NB4 (cell line): ENCODE data around the gene MAP3K2.

Experiments
- POLR2A ChIP-seq: IDR thresholded peaks from 2 replicates; pipeline ENCODE4 v1.6.1; 2011; ENCODE audit warnings: mild to moderate bottlenecking; ENCODE audit not compliant: insufficient read length; ENCODE audit errors: extremely low read depth
- TF ChIP-seq, protein P1 (sequence below): IDR thresholded peaks from one replicate; pipeline ENCODE4 v1.5.1; 2012; ENCODE audit warnings: low read depth, low read length
- TF ChIP-seq, protein P2 (sequence below): IDR thresholded peaks from 2 replicates; pipeline ENCODE4 v1.6.1; 2011; ENCODE audit warnings: low read depth, low read length

DNA sequence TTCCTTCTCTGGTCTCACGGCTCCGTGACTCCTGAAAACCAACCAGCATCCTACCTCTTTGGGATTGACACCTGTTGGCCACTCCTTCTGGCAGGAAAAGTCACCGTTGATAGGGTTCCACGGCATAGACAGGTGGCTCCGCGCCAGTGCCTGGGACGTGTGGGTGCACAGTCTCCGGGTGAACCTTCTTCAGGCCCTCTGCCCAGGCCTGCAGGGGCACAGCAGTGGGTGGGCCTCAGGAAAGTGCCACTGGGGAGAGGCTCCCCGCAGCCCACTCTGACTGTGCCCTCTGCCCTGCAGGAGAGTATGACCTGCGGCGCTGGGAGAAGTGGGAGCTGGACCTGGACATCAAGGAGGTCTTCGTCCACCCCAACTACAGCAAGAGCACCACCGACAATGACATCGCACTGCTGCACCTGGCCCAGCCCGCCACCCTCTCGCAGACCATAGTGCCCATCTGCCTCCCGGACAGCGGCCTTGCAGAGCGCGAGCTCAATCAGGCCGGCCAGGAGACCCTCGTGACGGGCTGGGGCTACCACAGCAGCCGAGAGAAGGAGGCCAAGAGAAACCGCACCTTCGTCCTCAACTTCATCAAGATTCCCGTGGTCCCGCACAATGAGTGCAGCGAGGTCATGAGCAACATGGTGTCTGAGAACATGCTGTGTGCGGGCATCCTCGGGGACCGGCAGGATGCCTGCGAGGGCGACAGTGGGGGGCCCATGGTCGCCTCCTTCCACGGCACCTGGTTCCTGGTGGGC, 40.5 kb upstream of the MAP3K2 start:
- TF ChIP-seq, protein P1, sequence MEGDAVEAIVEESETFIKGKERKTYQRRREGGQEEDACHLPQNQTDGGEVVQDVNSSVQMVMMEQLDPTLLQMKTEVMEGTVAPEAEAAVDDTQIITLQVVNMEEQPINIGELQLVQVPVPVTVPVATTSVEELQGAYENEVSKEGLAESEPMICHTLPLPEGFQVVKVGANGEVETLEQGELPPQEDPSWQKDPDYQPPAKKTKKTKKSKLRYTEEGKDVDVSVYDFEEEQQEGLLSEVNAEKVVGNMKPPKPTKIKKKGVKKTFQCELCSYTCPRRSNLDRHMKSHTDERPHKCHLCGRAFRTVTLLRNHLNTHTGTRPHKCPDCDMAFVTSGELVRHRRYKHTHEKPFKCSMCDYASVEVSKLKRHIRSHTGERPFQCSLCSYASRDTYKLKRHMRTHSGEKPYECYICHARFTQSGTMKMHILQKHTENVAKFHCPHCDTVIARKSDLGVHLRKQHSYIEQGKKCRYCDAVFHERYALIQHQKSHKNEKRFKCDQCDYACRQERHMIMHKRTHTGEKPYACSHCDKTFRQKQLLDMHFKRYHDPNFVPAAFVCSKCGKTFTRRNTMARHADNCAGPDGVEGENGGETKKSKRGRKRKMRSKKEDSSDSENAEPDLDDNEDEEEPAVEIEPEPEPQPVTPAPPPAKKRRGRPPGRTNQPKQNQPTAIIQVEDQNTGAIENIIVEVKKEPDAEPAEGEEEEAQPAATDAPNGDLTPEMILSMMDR: no peak
- TF ChIP-seq POLR2A: no peak
- TF ChIP-seq, protein P2, sequence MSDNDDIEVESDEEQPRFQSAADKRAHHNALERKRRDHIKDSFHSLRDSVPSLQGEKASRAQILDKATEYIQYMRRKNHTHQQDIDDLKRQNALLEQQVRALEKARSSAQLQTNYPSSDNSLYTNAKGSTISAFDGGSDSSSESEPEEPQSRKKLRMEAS: no peak
